Fibroblast of the aortic adventitia (primary cell): ENCODE data around the gene G2E3. TPM values are rescaled to one million over a fixed set of nuclear protein-coding genes. Genes with fewer than 3 reads are reported as not detected.
"Not testable (repeated sequence)": the region's sequence is repeated elsewhere in the genome, so short reads cannot be mapped to it uniquely, and the experiment has no call there.

Experiments
- DNase-seq: peaks from one replicate; pipeline ENCODE4 v3.0.0-alpha.2; 2010; ENCODE audit warnings: low read depth
- H3K4me3 ChIP-seq: 2 replicates; pipeline ENCODE4 v1.5.1; 2011; ENCODE audit warnings: low read depth, mild to moderate bottlenecking, control low read depth, low read length, moderate library complexity
- CTCF ChIP-seq: IDR thresholded peaks from 2 replicates; pipeline ENCODE4 v1.5.1; 2011; ENCODE audit warnings: mild to moderate bottlenecking, low read length, control low read depth, inconsistent platforms; ENCODE audit not compliant: insufficient read depth
- total RNA-seq: library from RNA; depleted of rRNA; stranded (reverse); fragments of >200 nt; gene quantifications from 2 replicates; pipeline ENCODE4 v1.2.3, GENCODE V29; 2012; ENCODE audit warnings: low replicate concordance

Gene G2E3
- total RNA-seq, 1 donor: 24.8 TPM

DNA sequence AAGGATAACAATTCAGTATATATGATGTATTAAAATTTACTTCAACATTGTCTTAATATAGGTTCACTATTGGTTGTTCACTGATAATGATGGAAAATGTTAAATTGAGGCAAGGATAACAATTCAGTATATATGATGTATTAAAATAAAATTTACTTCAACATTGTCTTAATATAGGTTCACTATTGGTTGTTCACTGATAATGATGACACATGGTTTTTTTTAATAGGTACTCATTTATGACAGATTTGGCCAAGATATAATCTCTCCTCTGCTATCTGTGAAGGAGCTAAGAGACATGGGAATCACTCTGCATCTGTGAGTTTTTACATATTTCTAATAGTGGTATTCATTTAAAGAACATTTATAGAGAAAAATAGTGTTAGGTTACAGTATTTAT lies 71.3 kb downstream of the G2E3 start:
- no peak overlapping the region for H3K4me3 ChIP-seq
- no peak for TF ChIP-seq CTCF
- DNase-seq: no peak

DNA sequence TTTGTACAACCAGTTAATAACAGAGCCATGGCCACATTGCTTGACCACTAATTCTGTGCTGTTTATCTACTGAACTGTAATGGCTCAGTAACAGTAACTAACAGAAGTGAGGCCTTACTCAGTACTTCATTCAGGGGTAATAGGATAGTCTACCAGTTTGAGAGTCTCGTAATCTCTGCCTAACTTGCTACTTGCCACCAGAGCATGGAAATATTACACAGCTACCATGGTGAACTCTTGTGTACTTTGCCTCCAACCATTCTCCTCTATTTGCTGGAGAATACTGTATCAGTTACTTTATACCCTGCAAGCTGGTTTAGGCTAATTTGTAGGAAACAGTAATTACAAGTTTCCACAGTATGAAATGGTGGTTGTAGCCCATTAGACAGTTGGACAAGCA lies 73.8 kb downstream of the G2E3 start:
- no peak for DNase-seq
- no peak for TF ChIP-seq CTCF
- no peak overlapping the region for H3K4me3 ChIP-seq

- no peak for DNase-seq
- H3K4me3 ChIP-seq: no peak overlapping the region
Measured at GRCh38 chr14:30638926-30639325, 80.0 kb downstream of the G2E3 start.

GRCh38 chr14:30641207-30641606 lies 82.2 kb downstream of the G2E3 start:
- no peak for TF ChIP-seq CTCF
- H3K4me3 ChIP-seq: no peak overlapping the region
- no peak for DNase-seq

More at GRCh38 chr14:30638926-30639325, 80.0 kb downstream of the G2E3 start:
- no peak for TF ChIP-seq CTCF

DNA sequence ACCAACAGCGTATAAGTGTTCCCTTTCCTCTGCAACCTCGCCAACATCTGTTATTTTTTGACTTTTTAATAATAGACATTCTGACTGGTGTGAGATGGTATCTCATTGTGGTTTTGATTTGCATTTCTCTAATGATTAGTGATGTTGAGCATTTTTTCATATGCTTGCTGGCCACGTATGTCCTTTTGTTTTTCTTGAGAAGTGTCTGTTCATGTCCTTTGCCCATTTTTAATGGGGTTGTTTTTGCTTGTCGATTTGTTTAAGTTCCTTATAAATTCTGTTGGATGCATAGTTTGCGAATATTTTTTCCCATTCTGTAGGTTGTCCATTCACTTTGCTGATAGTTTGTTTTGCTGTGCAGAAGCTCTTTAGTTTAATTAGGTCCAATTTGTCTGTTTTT lies 85.5 kb downstream of the G2E3 start:
- H3K4me3 ChIP-seq, DNase-seq: not testable (repeated sequence)

GRCh38 chr14:30645600-30645999 lies 86.6 kb downstream of the G2E3 start:
- no peak for DNase-seq
- no peak overlapping the region for H3K4me3 ChIP-seq
- TF ChIP-seq CTCF: no peak

DNA sequence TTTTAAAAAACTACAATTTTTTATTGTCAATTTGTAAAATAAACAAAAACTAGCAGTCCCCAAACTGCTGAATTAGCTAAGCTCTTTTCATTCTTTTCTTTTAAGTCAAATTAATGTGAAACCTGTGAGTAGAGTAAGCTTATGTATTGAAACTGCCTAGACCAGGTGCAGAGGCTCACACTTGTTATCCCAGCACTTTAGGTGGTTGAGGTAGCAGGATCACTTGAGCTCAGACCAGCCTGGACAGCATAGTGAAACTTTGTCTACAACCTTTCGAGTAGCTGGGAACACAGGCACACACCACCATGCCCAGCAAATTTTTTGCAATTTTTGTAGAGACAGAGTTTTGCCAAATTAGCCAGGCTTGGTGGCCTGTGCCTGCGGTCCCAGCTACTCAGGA lies 89.5 kb downstream of the G2E3 start:
- no peak for TF ChIP-seq CTCF
- H3K4me3 ChIP-seq: no peak overlapping the region
- DNase-seq: no peak
